Transverse colon (tissue), 4 donors: Measurements from ENCODE around the gene RNF144B.

Source experiments
- POLR2AphosphoS5 ChIP-seq, 3 donors: sonication (generic); formaldehyde crosslinking; IDR thresholded peaks; one replicate each; pipeline ENCODE4 v1.6.1; 2016; ENCODE audit warnings: antibody characterized with exemption in 3 of 3
- TF ChIP-seq, protein P1 (sequence below), 5 experiments: fragments of 200-600 bp in 3 of 5; fragments of 450-650 bp in 2 of 5; sonication (generic) in 3 of 5; IDR thresholded peaks; 1 replicate in 2 of 5; 2 replicates in 3 of 5; pipeline ENCODE4 v1.5.1; 2016 to 2017; ENCODE audit warnings: antibody characterized with exemption in 5 of 5, inconsistent platforms in 3 of 5, mild to moderate bottlenecking in 2 of 5, moderate library complexity in 1 of 5

DNA sequence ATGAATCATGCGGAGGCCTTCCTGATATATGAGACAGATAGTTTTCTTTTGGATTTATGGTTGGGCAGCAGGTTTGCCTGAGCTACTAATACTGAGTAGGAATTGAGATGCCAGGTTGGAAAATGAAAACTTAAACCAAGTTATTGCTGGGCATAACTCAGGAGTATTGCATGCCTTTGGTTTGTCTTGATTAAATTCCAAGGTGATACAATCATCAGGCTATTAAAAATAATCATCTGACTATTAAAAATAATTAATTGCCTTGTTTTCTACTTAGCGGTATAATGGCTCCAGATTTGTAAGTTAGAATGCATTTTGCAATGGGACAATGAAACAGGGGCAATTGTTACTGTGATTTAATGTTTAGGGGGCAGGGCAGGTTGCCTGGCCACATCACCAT, 15.5 kb upstream of the RNF144B start:
- TF ChIP-seq, protein P1, sequence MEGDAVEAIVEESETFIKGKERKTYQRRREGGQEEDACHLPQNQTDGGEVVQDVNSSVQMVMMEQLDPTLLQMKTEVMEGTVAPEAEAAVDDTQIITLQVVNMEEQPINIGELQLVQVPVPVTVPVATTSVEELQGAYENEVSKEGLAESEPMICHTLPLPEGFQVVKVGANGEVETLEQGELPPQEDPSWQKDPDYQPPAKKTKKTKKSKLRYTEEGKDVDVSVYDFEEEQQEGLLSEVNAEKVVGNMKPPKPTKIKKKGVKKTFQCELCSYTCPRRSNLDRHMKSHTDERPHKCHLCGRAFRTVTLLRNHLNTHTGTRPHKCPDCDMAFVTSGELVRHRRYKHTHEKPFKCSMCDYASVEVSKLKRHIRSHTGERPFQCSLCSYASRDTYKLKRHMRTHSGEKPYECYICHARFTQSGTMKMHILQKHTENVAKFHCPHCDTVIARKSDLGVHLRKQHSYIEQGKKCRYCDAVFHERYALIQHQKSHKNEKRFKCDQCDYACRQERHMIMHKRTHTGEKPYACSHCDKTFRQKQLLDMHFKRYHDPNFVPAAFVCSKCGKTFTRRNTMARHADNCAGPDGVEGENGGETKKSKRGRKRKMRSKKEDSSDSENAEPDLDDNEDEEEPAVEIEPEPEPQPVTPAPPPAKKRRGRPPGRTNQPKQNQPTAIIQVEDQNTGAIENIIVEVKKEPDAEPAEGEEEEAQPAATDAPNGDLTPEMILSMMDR (IDR thresholded peaks at IDR 0.05): no peak
- no peak for TF ChIP-seq POLR2AphosphoS5 (IDR thresholded peaks at IDR 0.05)
